Stimulated activated CD8-positive, alpha-beta memory T cell treated with anti-CD3 and anti-CD28 coated beads, Interleukin-15, amount 100 ng/mL, for 1 hour (primary cell): ENCODE data around the gene GBX1.

ENCODE experiments used
- DNase-seq: peaks from one replicate; pipeline ENCODE4 v3.0.0-alpha.2; 2020; ENCODE audit warnings: low read depth

The GBX1 gene

GRCh38 chr7:151173386-151174245 lies 6.1 kb upstream of the GBX1 start:
- DNase-seq: no peak

- DNase-seq: peak; percentile 55
These were observed 5.0 kb upstream of the GBX1 start for GRCh38 chr7:151172273-151173141.

GRCh38 chr7:151168787-151169162 lies 1.3 kb upstream of the GBX1 start:
- no peak for DNase-seq

- DNase-seq: peak; percentile 18
These were observed 701 bp upstream of the GBX1 start for GRCh38 chr7:151168003-151168786.

GRCh38 chr7:151166629-151167196 lies 781 bp downstream of the GBX1 start:
- no peak for DNase-seq

GRCh38 chr7:151161757-151162156 lies 5.7 kb downstream of the GBX1 start:
- DNase-seq: no peak

- no peak for DNase-seq
These were observed 9.7 kb downstream of the GBX1 start for GRCh38 chr7:151157645-151158329.

GRCh38 chr7:151152643-151153513 lies 14.6 kb downstream of the GBX1 start:
- DNase-seq: no peak

GRCh38 chr7:151150388-151150787 lies 17.1 kb downstream of the GBX1 start:
- no peak for DNase-seq

GRCh38 chr7:151148319-151149259 lies 18.9 kb downstream of the GBX1 start:
- DNase-seq: no peak

- no peak for DNase-seq
These were observed 20.7 kb downstream of the GBX1 start for GRCh38 chr7:151146761-151147160.

- DNase-seq: no peak
These were observed 23.1 kb downstream of the GBX1 start for GRCh38 chr7:151144387-151144786.

GRCh38 chr7:151143261-151144015 lies 24.1 kb downstream of the GBX1 start:
- DNase-seq: no peak

GRCh38 chr7:151142686-151143040 lies 24.8 kb downstream of the GBX1 start:
- no peak for DNase-seq

GRCh38 chr7:151141855-151142685 lies 25.4 kb downstream of the GBX1 start:
- no peak for DNase-seq

GRCh38 chr7:151141311-151141854 lies 26.1 kb downstream of the GBX1 start:
- DNase-seq: no peak

- no peak for DNase-seq
These were observed 26.7 kb downstream of the GBX1 start for GRCh38 chr7:151140826-151141225.
